NCI-H1092 treated with DMSO at 0.1 percent for 48 hours (cell line): ENCODE results near the gene XPR1.
"Not testable (repeated sequence)": the region's sequence is repeated elsewhere in the genome, so short reads cannot be mapped to it uniquely, and the experiment has no call there.

Experiments used
- DNase-seq: peaks from one replicate; lab custom pipeline; 2025; lab: John Stamatoyannopoulos, UW

XPR1 gene

GRCh38 chr1:180841415-180841814, 209.6 kb downstream of the XPR1 start:
- no peak for DNase-seq

GRCh38 chr1:180842052-180842451, 210.2 kb downstream of the XPR1 start:
- DNase-seq = no peak

GRCh38 chr1:180842491-180843275, 210.9 kb downstream of the XPR1 start:
- peak; percentile 53 for DNase-seq

GRCh38 chr1:180845352-180845751, 213.5 kb downstream of the XPR1 start:
- no peak for DNase-seq

GRCh38 chr1:180848191-180848590, 216.4 kb downstream of the XPR1 start:
- DNase-seq = no peak

GRCh38 chr1:180849031-180849775, 217.4 kb downstream of the XPR1 start:
- DNase-seq = no peak

- DNase-seq = no peak
These were observed 220.4 kb downstream of the XPR1 start for GRCh38 chr1:180851995-180852887.

GRCh38 chr1:180854001-180854400, 222.2 kb downstream of the XPR1 start:
- DNase-seq = no peak

- DNase-seq = no peak
These were observed 222.6 kb downstream of the XPR1 start for GRCh38 chr1:180854456-180854855.

- not testable (repeated sequence) for DNase-seq
These were observed 226.3 kb downstream of the XPR1 start for GRCh38 chr1:180857947-180858725.

- DNase-seq = no peak
These were observed 227.5 kb downstream of the XPR1 start for GRCh38 chr1:180859306-180859705.

- DNase-seq = no peak
These were observed 228.7 kb downstream of the XPR1 start for GRCh38 chr1:180860535-180860934.

- no peak for DNase-seq
These were observed 230.5 kb downstream of the XPR1 start for GRCh38 chr1:180862305-180862704.

- DNase-seq = peak; percentile 54
These were observed 231.4 kb downstream of the XPR1 start for GRCh38 chr1:180863158-180863775.

GRCh38 chr1:180881806-180882509, 250.1 kb downstream of the XPR1 start:
- DNase-seq = peak; percentile 82

GRCh38 chr1:180884588-180885300, 252.9 kb downstream of the XPR1 start:
- no peak for DNase-seq

GRCh38 chr1:180886338-180886737, 254.5 kb downstream of the XPR1 start:
- no peak for DNase-seq

GRCh38 chr1:180887841-180888240, 256.0 kb downstream of the XPR1 start:
- no peak for DNase-seq

GRCh38 chr1:180888870-180889269, 257.0 kb downstream of the XPR1 start:
- no peak for DNase-seq

- DNase-seq = no peak
These were observed 257.5 kb downstream of the XPR1 start for GRCh38 chr1:180889325-180889724.
